ENCODE data around the gene ATOSB. TPM values are rescaled to one million over a fixed set of nuclear protein-coding genes. Genes with fewer than 3 reads are reported as not detected.
A peak's percentile ranks its signal among the peaks of the same experiment; 100 is the strongest.

The ATOSB gene
- total RNA-seq, 4 donors from 2014 or later, result 16.2 to 26.4 (median 21.7) TPM

DNA sequence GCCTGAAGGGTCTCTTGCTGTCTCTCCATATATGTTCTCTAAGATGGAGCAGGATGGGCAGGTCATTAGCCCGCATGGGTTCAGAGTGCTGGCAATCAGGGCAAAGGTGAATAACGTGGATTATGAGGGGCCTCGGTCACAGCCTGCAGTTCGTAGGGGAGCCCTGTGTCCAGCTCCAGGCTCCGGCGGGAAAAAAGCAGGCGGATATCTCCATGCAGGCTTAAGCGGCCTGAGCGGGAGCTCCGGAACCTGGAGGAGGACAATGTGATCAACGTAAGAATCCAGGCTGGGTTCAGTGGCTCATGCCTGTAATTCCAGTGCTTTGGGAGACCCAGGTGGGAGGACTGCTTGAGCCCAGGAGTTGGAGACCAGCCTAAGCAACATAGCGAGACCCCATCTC is 10.5 kb downstream of the ATOSB start:
- Histone ChIP-seq H3K9me3 (no peaks in the 10 kb centered on the region), H3K4me1 (peaks cover 23 to 39% (median 34%) of the 10 kb centered on the region in 4 donors), H3K27me3 (no peaks in the 10 kb centered on the region), H3K27ac (replicated peaks in 1 of 4) (no peak overlapping the region), H3K4me3 (no peak overlapping the region), H3K36me3 (peaks cover 33 to 65% (median 63%) of the 10 kb centered on the region in 4 donors)
- WGBS, result 87% methylated on average over 12 of the region's 12 CpGs
- intact Hi-C loops (cut with DNase I), result no loop called here
- DNase-seq (ENCODE audit: extremely low spot score), result no peak
- TF ChIP-seq, protein P1, sequence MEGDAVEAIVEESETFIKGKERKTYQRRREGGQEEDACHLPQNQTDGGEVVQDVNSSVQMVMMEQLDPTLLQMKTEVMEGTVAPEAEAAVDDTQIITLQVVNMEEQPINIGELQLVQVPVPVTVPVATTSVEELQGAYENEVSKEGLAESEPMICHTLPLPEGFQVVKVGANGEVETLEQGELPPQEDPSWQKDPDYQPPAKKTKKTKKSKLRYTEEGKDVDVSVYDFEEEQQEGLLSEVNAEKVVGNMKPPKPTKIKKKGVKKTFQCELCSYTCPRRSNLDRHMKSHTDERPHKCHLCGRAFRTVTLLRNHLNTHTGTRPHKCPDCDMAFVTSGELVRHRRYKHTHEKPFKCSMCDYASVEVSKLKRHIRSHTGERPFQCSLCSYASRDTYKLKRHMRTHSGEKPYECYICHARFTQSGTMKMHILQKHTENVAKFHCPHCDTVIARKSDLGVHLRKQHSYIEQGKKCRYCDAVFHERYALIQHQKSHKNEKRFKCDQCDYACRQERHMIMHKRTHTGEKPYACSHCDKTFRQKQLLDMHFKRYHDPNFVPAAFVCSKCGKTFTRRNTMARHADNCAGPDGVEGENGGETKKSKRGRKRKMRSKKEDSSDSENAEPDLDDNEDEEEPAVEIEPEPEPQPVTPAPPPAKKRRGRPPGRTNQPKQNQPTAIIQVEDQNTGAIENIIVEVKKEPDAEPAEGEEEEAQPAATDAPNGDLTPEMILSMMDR (IDR thresholded peaks at IDR 0.05), result no peak
- no peak for TF ChIP-seq EP300 (IDR thresholded peaks at IDR 0.05)
- no peak for TF ChIP-seq POLR2A (IDR thresholded peaks at IDR 0.05; ENCODE audit: low read depth)
- TF ChIP-seq POLR2AphosphoS5 (IDR thresholded peaks at IDR 0.05), result no peak

DNA sequence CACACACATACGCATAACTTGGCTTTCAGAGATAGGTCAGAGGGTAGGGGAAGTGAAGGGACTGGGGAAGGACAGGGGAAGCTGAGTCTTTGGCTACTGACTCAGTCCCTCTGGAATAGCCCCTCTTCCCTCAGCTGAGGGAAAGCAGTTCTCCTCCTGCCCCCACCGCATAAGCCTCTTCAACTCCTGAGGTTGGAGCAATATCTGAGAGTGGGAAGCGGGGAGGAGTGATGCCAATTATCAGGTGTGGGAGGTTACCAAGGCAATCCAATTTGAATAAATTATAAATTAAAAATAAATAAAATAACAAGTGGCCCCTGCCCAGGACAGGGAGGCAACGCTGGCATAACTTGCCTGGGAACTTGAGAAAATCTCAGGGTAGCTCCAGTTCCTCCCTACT is 11.1 kb downstream of the ATOSB start:
- no peak overlapping the region for H3K4me3 ChIP-seq
- H3K4me1 ChIP-seq, result peaks cover 21 to 34% (median 30%) of the 10 kb centered on the region in 4 donors
- TF ChIP-seq EP300 (IDR thresholded peaks at IDR 0.05), result no peak
- TF ChIP-seq, protein P1 (IDR thresholded peaks at IDR 0.05), result no peak
- TF ChIP-seq POLR2A (IDR thresholded peaks at IDR 0.05; ENCODE audit: low read depth), result no peak
- TF ChIP-seq POLR2AphosphoS5 (IDR thresholded peaks at IDR 0.05), result no peak
- intact Hi-C loops (cut with DNase I), result loop anchor here (5.0 kb wide), 1 partner anchor 373 kb away; no protein-coding TSS in a partner anchor
- H3K36me3 ChIP-seq, result peaks cover 38 to 70% (median 68%) of the 10 kb centered on the region in 4 donors
- WGBS, result 96% methylated on average over 4 of the region's 4 CpGs
- DNase-seq (ENCODE audit: extremely low spot score), result no peak
- no peaks in the 10 kb centered on the region for H3K27me3 ChIP-seq
- H3K27ac ChIP-seq (replicated peaks in 1 of 4), result no peak overlapping the region
- H3K9me3 ChIP-seq, result no peaks in the 10 kb centered on the region

DNA sequence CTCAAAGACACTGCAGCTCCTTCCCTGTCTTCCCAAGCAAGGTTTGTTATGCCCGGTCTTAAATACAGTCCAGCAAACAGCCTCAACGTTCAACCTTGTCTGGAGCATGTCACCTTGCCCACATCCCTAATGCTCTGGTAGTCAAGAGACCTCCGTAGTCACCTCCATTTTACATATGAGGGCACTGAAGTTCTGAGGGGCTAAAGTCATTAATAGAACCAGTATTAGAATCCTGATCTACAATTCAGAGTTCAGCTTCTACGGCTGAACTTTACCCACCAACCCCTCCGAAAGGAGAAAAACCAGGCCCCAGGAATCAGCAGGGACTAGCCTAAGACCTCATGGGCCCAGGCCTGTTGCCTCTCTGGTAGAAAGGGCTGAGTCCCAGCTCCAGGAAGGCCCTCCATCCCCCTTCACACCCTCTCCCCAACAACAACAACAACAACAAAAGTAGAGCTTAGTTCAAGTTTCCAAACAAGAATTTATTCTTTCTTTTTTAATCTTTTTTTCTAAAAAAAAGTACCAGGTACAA is 11.9 kb downstream of the ATOSB start:
- intact Hi-C loops (cut with DNase I), result loop anchor here (5.0 kb wide), 1 partner anchor 374 kb away; no protein-coding TSS in a partner anchor
- H3K4me3 ChIP-seq, result peak overlapping the region; percentile 62 to 92 (median 68)

DNA sequence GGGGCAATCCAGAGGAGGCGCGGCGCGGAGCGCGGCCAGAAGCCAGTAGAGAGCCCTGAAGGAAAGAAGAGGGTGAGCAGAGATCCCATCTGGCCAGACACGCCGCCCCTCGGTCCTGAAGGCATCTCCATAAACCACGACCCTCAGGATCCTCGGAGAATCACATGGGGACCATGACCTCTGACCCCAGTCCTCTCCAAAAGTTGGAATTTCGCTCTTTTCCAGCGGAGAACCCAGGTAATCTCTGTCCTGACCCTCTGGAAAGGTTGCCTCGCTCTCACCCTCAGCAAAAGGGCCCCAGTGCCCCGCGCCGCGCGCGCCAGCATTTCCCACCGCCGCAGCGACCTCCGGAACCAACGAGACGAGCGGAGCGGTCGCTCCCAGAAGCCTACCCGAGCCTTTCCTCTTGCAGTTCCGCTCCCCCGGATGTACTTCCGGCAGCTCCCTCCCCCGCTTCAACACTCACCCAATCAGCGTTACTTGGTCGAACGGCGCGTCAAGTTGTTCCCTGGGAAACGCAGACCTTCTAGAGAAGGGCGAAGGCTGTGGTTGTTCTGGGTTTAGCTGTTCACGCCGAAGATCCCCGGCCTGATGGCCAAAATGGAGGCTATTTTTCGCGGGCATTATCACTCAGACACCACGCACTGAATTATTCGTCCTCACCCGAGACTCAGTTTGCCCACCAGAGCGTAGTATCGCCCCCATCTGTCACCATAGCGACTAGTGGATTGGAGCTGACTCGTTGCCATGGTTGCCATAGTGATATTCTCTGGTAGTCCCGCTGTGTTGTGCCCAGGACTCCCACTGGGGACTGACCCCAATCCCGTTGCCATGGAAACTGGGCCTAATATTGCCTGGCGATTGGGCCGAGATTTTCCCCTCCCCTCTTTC is 12.6 kb downstream of the ATOSB start, which contains the start of gene STOML2:
TSS of gene STOML2 (minus strand) at position 363 of the 891 bp plus-strand sequence. CDS start at position 326, 37 bp downstream.
- peaks cover 35 to 67% (median 64%) of the 10 kb centered on the region in 4 donors for H3K36me3 ChIP-seq
- TF ChIP-seq POLR2AphosphoS5 (IDR thresholded peaks at IDR 0.05) (peak; percentile 92), EP300 (IDR thresholded peaks at IDR 0.05) (no peak)
- TF ChIP-seq, protein P1 (IDR thresholded peaks at IDR 0.05), result peak in 1 of 3 experiments; percentile 29
- peaks cover 21 to 33% (median 27%) of the 10 kb centered on the region in 4 donors for H3K4me1 ChIP-seq
- H3K27ac ChIP-seq (replicated peaks in 1 of 4), result peak within 1 kb of the TSS; percentile 81 to 91 (median 88)
- DNase-seq (ENCODE audit: extremely low spot score), result peak; percentile 97
- H3K9me3 ChIP-seq, result no peaks in the 10 kb centered on the region
- intact Hi-C loops (cut with DNase I), result loop anchor here (5.0 kb wide), 1 partner anchor 374 kb away; no protein-coding TSS in a partner anchor
- no peaks in the 10 kb centered on the region for H3K27me3 ChIP-seq
- 2% methylated on average over 19 of the region's 57 CpGs for WGBS
- peak within 1 kb of the TSS; percentile 62 to 92 (median 68) for H3K4me3 ChIP-seq

More for the DNA sequence above, 11.9 kb downstream of the ATOSB start:
- H3K27me3 ChIP-seq, result no peaks in the 10 kb centered on the region
- H3K27ac ChIP-seq (replicated peaks in 1 of 4), result peak overlapping the region; percentile 81 to 91 (median 88)
- no peak for DNase-seq (ENCODE audit: extremely low spot score)
- peaks cover 40 to 74% (median 71%) of the 10 kb centered on the region in 4 donors for H3K36me3 ChIP-seq
- TF ChIP-seq, protein P1 (IDR thresholded peaks at IDR 0.05), result no peak
- no peak for TF ChIP-seq EP300 (IDR thresholded peaks at IDR 0.05)
- no peak for TF ChIP-seq POLR2AphosphoS5 (IDR thresholded peaks at IDR 0.05)
- TF ChIP-seq POLR2A (IDR thresholded peaks at IDR 0.05; ENCODE audit: low read depth), result no peak
- H3K4me1 ChIP-seq, result peaks cover 21 to 33% (median 27%) of the 10 kb centered on the region in 4 donors
- 30% methylated on average over 5 of the region's 5 CpGs for WGBS
- no peaks in the 10 kb centered on the region for H3K9me3 ChIP-seq

All from esophagus muscularis mucosa (tissue), 4 donors.